HG03558 (cell line): Measurements from ENCODE around the gene TANC1.

Experiments used
- ATAC-seq: cut with Tn5 transposase; IDR thresholded peaks from one replicate; pipeline ENCODE4 v1.9.1; 2021; ENCODE audit warnings: moderate number of reproducible peaks; ENCODE audit not compliant: unreplicated experiment; ENCODE audit errors: extremely low read depth

TANC1 gene

DNA sequence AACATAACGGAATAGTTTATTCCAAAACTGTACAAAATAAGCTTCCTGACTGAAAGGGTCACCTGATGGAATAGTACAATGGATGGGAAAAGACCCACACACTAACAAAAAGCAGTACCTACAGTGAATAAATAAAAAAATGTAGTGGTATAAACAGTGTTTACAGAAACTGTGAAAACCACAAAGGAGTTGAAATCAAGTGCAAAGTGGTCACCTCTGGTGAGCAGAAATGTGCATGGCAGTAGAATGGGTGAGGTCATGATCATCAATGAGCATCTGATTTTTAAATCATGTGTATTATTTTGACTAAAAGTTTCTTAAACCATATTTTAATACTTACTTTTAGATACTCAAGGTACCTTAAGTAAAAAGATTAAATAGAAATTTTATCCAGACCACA, 306.7 kb downstream of the TANC1 start:
- ATAC-seq: no peak

DNA sequence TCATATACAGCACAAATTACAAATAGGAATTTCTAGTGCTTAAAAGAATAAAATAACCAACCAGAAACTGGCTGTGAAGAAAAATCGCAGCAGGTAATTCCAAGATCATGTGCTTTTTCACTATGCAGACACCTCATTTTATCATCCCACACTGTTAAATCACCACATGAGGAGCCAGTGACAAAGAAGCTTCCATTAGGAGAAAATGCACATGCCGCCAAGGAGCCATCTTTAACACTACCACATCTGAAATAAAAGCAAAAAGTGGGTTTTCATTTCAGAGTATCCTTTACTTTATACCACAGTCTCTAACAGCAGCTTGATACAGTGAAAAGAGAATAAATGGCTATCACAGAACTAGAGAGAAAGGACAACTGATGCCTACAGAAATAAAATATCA, 311.3 kb downstream of the TANC1 start:
- no peak for ATAC-seq

DNA sequence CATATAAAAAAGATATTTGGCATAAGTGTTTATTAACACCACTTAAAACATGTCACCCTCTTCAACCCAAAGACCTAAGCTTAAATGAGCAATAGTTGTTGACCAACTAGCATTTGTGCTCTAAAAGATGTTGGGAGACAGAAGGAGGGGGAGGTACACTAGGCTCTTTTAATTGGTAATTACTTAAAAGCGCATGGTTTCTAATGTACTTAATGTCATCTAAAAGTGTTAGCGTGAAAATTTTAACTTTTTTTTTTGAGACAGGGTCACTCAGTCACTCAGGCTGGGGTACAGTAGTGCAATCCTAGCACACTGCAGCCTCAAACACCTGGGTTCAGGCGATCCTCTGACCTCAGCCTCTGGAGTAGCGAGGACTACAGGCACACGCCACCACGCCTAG, 312.6 kb downstream of the TANC1 start:
- no peak for ATAC-seq
